K562 (cell line): Measurements from ENCODE around the gene LOXL3. TPM values are rescaled to one million over a fixed set of nuclear protein-coding genes. Genes with fewer than 3 reads are reported as not detected.

Experiments used
- CHCHD3 ChIP-seq: fragments of 250-450 bp; sonication (Bioruptor Pico); IDR thresholded peaks from 2 replicates; pipeline ENCODE4 v2.1.2; 2022; ENCODE audit warnings: mild to moderate bottlenecking
- MEF2D ChIP-seq: conservative IDR thresholded peaks from 2 replicates; pipeline ENCODE4 v1.6.1; 2016; ENCODE audit warnings: low read depth, missing genetic modification characterization, missing compliant biosample characterization
- MTA3 ChIP-seq: fragments of 450-650 bp; formaldehyde crosslinking; IDR thresholded peaks from 2 replicates; pipeline ENCODE4 v1.6.1; 2017; ENCODE audit warnings: mild to moderate bottlenecking, borderline replicate concordance
- ZBTB1 ChIP-seq: sonication (generic); formaldehyde crosslinking; IDR thresholded peaks from 2 replicates; pipeline ENCODE4 v1.8.1; 2023; ENCODE audit warnings: missing genetic modification reagents, low read depth, mild to moderate bottlenecking, borderline replicate concordance
- ZFP36 ChIP-seq: fragments of 150-350 bp; IDR thresholded peaks from 2 replicates; pipeline ENCODE4 v1.6.1; 2018; ENCODE audit warnings: low read length, low read depth; ENCODE audit not compliant: partially characterized antibody
- ZNF140 ChIP-seq: fragments of 250-450 bp; sonication (Bioruptor Pico); IDR thresholded peaks from 2 replicates; pipeline ENCODE4 v1.8.0; 2021; ENCODE audit warnings: moderate library complexity, mild to moderate bottlenecking, inconsistent platforms
- ZNF717 ChIP-seq: fragments of 250-450 bp; sonication (Bioruptor Pico); IDR thresholded peaks from 2 replicates; pipeline ENCODE4 v1.5.0; 2021
- polyA plus RNA-seq, 8 experiments: library from polyadenylated mRNA; depleted of rRNA in 4 of 8; stranded (reverse) in 5 of 8; unstranded in 3 of 8; fragments of >200 nt; fragmentation: Nextera tagmentation in 2 of 8; fragmentation: Illumina TruSeq in 1 of 8; extraction: Ambion mirVana in 2 of 8; extraction: Trizol in 1 of 8; gene quantifications; 2 replicates each; pipeline versions ENCODE4 v1.2.1 to v1.2.3, GENCODE V29; 2011 to 2014; ENCODE audit warnings: inconsistent platforms in 1 of 8, missing spikeins in 1 of 8
- total RNA-seq, 7 experiments: library from RNA; depleted of rRNA in 6 of 7; stranded (reverse); fragments of >200 nt in 6 of 7; fragmentation: Illumina TruSeq in 2 of 7; extraction: Trizol in 2 of 7; gene quantifications; 2 replicates each; pipeline versions ENCODE4 v1.2.1 to v1.2.3, GENCODE V29; 2011 to 2021; ENCODE audit warnings: low replicate concordance in 1 of 7
- TF ChIP-seq, protein P1 (sequence below): fragments of 450-650 bp; IDR thresholded peaks from 2 replicates; pipeline ENCODE4 v1.6.1; 2016; ENCODE audit warnings: borderline replicate concordance
- TF ChIP-seq, protein P2 (sequence below): fragments of 450-650 bp; formaldehyde crosslinking; IDR thresholded peaks from 2 replicates; pipeline ENCODE4 v1.4.0; 2020; ENCODE audit warnings: mild to moderate bottlenecking, moderate library complexity

LOXL3 gene
- total and polyA plus RNA-seq, 9 of the 15 experiments (the other 6 are each of a cell fraction or from before 2014, with no cell fraction given), result 0.22 to 0.99 (median 0.31) TPM

DNA sequence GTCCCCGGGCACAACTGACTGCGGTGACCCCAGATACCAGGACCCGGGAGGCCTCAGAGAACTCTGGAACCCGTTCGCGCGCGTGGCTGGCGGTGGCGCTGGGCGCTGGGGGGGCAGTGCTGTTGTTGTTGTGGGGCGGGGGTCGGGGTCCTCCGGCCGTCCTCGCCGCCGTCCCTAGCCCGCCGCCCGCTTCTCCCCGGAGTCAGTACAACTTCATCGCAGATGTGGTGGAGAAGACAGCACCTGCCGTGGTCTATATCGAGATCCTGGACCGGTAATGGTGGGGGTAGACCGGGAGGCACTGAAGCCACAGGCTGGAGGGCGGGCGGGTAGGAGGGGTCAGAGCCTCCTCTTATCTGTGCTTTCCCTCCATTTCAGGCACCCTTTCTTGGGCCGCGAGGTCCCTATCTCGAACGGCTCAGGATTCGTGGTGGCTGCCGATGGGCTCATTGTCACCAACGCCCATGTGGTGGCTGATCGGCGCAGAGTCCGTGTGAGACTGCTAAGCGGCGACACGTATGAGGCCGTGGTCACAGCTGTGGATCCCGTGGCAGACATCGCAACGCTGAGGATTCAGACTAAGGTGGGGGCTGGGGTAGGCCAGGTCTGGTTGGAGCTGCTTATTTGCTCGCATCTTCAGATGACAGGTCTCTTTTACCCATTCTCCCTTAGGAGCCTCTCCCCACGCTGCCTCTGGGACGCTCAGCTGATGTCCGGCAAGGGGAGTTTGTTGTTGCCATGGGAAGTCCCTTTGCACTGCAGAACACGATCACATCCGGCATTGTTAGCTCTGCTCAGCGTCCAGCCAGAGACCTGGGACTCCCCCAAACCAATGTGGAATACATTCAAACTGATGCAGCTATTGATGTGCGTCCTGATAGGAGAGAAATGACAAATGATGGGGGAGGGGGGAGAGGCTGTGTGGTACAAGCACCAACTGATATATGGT is 23.2 kb downstream of the LOXL3 start (continued):
- 0 out of 2 replicates have a peak, but pooled peaks have one; percentile 21 for TF ChIP-seq MEF2D
- TF ChIP-seq, protein P1, sequence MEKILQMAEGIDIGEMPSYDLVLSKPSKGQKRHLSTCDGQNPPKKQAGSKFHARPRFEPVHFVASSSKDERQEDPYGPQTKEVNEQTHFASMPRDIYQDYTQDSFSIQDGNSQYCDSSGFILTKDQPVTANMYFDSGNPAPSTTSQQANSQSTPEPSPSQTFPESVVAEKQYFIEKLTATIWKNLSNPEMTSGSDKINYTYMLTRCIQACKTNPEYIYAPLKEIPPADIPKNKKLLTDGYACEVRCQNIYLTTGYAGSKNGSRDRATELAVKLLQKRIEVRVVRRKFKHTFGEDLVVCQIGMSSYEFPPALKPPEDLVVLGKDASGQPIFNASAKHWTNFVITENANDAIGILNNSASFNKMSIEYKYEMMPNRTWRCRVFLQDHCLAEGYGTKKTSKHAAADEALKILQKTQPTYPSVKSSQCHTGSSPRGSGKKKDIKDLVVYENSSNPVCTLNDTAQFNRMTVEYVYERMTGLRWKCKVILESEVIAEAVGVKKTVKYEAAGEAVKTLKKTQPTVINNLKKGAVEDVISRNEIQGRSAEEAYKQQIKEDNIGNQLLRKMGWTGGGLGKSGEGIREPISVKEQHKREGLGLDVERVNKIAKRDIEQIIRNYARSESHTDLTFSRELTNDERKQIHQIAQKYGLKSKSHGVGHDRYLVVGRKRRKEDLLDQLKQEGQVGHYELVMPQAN, result peak; percentile 84
- TF ChIP-seq, protein P2, sequence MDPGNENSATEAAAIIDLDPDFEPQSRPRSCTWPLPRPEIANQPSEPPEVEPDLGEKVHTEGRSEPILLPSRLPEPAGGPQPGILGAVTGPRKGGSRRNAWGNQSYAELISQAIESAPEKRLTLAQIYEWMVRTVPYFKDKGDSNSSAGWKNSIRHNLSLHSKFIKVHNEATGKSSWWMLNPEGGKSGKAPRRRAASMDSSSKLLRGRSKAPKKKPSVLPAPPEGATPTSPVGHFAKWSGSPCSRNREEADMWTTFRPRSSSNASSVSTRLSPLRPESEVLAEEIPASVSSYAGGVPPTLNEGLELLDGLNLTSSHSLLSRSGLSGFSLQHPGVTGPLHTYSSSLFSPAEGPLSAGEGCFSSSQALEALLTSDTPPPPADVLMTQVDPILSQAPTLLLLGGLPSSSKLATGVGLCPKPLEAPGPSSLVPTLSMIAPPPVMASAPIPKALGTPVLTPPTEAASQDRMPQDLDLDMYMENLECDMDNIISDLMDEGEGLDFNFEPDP (CRISPR knock-in tag), result no peak
- TF ChIP-seq ZNF717 (CRISPR knock-in tag), result no peak
- no peak for TF ChIP-seq CHCHD3 (CRISPR knock-in tag)
- peak; percentile 44 for TF ChIP-seq ZFP36
- 0 out of 2 replicates have a peak, but pooled peaks have one; percentile 49 for TF ChIP-seq MTA3
- peak; percentile 73; the same call in 1 of the 2 replicates for TF ChIP-seq ZBTB1
- no peak for TF ChIP-seq ZNF140 (CRISPR knock-in tag)
- TF ChIP-seq, all 486 proteins: peak for 116
